Retinal pigment epithelial cell (primary cell): ENCODE measurements around the gene NFX1.

Experiments
- DNase-seq: peaks from one replicate; pipeline ENCODE4 v3.0.0-alpha.2; 2010; ENCODE audit warnings: low read depth
- H3K4me3 ChIP-seq: 2 replicates; pipeline ENCODE4 v1.5.1; 2011; ENCODE audit warnings: mild to moderate bottlenecking, low read length, control low read depth, moderate library complexity
- TF ChIP-seq, protein P1 (sequence below): conservative IDR thresholded peaks from 2 replicates; pipeline ENCODE4 v1.5.1; 2011; ENCODE audit warnings: low read depth, low read length, control low read depth, inconsistent platforms

NFX1 gene

GRCh38 chr9:33248606-33249005, 41.7 kb upstream of the NFX1 start:
- no peak overlapping the region for H3K4me3 ChIP-seq
- TF ChIP-seq, protein P1, sequence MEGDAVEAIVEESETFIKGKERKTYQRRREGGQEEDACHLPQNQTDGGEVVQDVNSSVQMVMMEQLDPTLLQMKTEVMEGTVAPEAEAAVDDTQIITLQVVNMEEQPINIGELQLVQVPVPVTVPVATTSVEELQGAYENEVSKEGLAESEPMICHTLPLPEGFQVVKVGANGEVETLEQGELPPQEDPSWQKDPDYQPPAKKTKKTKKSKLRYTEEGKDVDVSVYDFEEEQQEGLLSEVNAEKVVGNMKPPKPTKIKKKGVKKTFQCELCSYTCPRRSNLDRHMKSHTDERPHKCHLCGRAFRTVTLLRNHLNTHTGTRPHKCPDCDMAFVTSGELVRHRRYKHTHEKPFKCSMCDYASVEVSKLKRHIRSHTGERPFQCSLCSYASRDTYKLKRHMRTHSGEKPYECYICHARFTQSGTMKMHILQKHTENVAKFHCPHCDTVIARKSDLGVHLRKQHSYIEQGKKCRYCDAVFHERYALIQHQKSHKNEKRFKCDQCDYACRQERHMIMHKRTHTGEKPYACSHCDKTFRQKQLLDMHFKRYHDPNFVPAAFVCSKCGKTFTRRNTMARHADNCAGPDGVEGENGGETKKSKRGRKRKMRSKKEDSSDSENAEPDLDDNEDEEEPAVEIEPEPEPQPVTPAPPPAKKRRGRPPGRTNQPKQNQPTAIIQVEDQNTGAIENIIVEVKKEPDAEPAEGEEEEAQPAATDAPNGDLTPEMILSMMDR: no peak
- DNase-seq: no peak

GRCh38 chr9:33249087-33249658, 41.1 kb upstream of the NFX1 start:
- DNase-seq: no peak
- H3K4me3 ChIP-seq: no peak overlapping the region
- TF ChIP-seq, protein P1: no peak

GRCh38 chr9:33249983-33250382, 40.3 kb upstream of the NFX1 start:
- H3K4me3 ChIP-seq: no peak overlapping the region
- TF ChIP-seq, protein P1: no peak
- no peak for DNase-seq

- TF ChIP-seq, protein P1: no peak
- DNase-seq: no peak
- H3K4me3 ChIP-seq: no peak overlapping the region
Measured at GRCh38 chr9:33250458-33250995, 39.8 kb upstream of the NFX1 start.

GRCh38 chr9:33254211-33254610, 36.1 kb upstream of the NFX1 start:
- TF ChIP-seq, protein P1: no peak
- no peak overlapping the region for H3K4me3 ChIP-seq
- no peak for DNase-seq

GRCh38 chr9:33255014-33255413, 35.3 kb upstream of the NFX1 start:
- no peak overlapping the region for H3K4me3 ChIP-seq
- TF ChIP-seq, protein P1: no peak
- DNase-seq: no peak

DNA sequence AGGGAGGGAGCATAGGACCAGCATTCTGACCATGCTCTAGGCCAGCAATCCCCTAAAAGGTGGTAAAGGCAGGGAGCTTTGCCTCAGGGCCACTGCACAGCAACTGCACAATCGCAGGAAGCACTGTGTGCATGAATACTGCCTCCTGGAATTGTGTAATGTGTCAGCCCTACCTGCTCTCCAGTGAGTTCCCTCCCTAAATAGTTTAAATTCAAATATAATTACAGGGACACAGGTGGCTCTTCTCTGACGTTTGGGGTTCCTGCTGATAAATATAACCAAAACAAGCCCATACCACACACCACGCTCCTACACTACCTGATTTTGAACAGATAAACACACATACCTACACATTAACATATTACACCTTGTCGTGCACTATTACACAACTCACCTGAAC, 34.8 kb upstream of the NFX1 start:
- TF ChIP-seq, protein P1: no peak
- H3K4me3 ChIP-seq: no peak overlapping the region
- no peak for DNase-seq
